ENCODE data around the gene BRAF.
"Not testable (repeated sequence)": the region's sequence is repeated elsewhere in the genome, so short reads cannot be mapped to it uniquely, and the experiment has no call there.

Gene BRAF

DNA sequence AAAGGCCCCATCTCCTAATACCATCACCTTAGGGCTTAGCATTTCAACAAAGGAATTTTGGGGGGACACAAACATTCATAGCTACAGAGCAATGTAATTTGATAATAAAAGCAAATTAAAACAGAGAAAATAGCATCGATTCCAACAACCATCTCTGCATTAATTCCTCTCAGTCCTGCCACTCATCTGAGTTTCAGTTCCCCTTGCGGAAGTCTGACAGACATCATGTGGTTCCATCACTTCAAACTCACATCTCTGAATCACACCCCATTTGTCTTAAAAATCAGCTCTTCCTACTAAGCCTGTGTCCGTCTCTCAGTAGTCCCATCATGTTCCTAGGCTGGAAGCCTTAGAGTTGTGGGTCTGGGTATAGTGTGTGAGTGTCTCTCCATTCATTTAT lies 248.4 kb downstream of the BRAF start:
- DNase-seq, result no peak

DNA sequence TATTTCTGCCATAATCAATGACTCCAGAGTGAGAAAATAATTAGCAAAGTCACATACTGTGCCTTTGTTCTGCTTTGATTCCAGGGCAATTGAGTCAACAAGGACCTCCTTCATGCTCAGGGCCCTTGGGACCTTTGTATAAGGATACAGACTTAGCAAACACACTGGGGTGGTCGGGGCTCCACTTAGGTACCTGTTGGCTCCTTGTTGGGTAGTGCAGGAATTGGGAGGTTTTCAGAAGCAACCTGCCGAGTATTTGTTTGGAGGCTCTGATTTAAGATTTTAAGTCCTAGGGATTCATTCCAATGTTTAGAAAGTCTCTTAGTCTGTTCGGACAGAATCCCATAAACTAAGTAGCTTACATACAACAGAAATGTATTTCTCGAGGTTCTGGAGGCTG lies 249.0 kb downstream of the BRAF start:
- DNase-seq, result no peak

DNA sequence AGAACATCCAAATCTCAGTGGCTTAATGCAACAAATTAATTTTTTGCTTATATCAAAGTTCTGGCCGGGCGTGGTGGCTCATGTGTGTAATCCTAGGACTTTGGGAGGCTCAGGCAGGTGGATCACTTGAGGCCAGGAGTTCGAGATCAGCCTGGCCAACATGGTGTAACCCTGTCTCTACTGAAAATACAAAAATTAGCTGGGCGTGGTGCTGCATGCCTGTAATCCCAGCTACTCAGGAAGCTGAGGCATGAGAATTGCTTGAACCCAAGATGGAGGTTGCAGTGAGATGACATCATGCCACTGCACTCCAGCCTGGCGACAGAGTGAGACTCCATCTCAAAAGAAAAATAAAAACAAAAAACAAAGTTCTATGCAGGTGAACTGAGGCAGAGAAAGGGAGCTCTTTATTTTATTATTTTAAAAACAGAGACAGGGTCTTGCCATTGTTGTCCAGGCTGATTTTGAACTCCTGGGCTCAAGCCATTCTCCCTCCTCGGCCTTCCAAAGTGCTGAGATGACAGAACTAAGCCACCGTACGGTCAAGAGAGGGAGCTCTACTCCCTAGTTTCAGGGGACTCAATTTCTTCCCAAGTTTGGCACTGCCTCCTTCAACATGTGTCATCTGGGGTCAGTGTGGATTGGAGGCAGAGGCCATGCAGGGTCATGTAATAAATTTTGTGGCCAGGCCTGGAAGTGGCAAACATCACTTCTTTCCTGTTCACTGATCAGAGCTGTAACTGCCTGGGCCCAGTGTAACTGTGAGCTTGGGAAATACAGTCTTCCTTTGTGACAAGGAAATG lies 249.6 kb downstream of the BRAF start:
- DNase-seq, result no peak

DNA sequence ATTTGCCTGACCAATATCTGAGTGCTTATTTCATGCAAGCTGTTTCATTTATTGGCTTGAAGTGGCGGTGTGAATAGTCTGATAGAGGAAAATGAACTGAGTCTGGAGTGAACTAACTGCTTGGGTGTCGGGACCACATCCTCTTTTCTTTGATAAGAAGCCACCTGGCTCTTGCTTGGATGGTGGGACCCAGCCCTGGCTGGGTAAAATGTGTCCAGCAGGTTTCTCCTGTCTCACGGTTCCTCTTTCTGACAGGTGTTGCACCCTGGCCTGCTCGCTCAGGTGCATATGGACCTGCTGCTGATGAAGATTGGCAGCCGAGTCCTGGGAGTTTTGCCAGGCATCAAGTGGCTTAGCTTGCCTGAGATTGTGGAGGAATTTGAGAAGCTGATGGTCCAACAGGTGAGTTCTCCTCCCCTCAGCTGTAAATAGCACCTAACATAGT lies 250.4 kb downstream of the BRAF start:
- DNase-seq, result no peak

DNA sequence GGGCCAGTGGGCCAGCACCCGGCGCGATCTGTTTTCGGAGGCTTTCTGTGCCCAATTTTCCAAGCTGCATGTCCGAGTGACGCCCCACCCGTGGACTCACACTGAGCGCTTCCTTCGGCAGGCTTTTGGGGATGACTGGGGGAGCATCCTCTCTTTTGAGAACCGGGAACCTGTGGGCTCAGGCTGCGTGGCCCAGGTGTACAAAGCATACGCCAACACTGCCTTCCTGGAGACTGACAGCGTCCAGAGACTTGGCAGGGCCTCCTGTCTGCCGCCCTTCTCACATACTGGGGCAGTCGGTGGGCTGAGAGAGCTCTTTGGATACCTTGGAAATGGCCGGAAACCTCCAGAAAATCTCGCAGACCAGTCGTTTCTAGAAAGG lies 251.0 kb downstream of the BRAF start:
- no peak for DNase-seq

DNA sequence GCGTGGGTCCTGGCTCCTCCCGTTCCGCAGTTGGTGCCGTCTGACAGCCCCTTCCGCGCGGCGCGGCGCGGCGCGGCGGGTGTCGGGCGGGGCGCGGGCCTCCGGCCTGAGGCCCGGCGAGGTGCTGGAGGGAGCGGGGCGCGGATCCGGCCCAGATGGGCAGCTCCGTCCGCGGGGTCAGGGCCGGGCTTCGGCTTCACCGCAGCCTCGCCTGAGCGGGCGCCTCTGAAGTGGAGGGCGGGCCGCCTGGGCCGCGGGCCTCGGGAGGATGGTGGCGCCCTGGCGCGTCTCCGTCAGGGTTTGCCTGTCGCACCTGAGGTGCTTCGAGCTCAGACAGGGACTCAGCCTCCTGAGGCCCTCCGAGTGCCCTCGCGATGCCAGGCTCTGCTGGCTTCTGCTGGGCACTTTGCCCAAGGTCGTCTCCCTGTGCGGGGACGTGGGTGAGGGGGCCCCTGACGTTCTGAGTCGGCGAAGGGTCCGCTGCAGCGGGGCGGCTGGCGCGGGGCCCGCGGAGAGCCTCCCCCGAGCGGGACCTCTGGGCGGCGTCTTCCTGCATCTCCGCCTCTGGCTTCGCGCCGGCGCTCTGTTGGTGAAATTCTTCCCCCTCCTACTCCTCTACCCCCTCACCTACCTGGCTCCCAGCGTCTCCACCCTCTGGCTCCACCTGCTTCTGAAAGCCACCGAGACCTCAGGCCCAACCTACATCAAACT lies 251.5 kb downstream of the BRAF start:
- DNase-seq, result peak; percentile 53

DNA sequence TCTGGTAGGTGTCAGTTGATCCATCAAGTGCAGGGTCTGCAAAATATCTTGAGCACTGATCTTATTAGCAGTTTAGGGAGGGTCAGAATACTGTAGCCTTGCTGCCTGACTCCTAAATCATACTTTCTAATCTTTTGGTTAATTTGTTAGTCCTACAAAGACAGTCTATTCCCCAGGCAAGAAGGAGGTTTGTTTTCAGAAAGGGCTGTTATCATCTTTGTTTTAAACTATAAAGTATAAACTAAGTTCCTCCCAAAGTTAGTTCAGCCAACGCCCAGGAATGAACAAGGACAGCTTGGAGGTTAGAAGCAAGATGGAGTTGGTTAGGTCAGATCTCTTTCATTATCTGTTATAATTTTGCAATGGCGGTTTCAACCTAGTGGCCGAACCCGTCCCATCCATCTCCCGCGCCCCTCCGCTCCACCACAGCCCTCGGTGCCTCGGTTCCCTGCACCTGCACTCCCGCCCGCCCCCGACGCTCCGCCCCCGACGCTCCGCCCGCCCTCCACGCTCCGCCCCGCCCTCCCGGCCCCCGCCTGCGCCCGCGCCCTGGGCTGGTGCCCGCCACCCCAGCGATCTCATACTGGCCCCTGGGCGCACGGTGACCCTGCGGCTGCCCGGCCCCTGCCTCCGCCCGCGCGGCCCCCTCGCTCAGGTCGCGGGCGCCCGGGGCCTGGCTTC lies 252.2 kb downstream of the BRAF start, which contains the start of gene ADCK2:
ADCK2 (plus strand) TSS at position 564 of the 681 bp plus-strand sequence. CDS start 386 bp downstream, outside the sequence.
- DNase-seq, result peak; percentile 43

DNA sequence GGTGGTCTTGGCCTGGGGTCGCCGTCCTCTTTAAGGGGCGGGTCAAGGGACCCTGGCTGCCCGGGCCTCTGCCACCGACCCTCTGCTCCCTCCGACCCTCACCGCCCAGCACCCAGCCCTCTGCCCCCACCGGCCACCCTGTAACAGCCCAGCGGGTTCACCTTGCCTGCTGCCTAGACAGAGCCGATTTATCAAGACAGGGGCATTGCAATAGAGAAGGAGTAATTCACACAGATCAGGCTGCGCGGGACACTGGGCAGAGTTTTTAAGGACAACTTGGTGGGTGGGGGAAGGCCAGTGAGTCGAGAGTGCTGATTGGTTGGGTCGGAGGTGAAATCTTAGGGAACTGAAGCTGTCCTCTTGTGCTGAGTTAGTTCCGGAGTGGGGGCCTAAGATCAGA lies 252.8 kb downstream of the BRAF start:
- no peak for DNase-seq

DNA sequence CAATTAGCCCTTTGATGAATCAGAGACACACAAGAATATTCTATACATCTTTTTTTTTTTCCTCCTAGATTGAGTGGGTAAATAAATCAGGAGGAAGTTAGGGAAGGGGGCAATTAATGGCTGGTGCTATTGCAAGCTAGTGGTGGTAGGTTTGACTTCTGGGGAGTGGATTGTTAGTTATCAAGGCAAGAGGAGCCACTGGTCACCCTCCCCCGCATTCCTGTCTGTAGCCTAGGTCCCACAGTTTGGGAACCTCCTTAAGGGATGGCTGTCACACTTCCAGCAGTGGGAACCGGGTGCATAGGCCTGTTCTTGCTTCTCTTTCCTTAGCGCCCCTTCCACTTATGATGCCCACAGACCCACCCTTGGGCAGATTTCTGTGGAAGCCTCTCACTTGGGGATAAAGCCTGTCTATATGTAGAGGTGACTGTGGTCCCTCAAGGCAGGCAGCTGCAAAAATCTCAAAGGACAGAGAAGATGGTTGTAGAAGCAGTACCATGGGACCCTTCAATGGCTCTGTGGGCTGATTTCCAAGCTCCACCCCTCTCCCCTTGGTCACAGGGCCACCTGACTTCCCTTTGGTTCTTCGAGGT lies 254.3 kb downstream of the BRAF start:
- no peak for DNase-seq

DNA sequence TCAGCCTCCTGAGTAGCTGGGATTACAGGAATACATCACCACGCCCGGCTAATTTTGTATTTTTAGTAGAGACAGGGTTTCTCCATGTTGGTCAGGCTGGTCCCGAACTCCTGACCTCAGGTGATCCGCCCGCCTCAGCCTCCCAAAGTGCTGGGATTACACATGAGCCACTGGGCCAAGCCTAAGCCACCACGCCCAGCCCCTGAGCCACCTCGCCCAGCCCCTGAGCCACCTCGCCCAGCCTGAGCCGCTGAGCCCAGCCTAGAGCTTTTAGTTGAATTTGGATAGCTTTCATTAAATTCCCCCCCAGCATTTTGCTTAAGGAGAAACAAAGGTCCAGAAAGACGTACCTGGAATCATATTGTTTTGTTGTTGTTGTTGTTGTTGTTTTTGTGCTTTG lies 254.9 kb downstream of the BRAF start:
- not testable (repeated sequence) for DNase-seq

DNA sequence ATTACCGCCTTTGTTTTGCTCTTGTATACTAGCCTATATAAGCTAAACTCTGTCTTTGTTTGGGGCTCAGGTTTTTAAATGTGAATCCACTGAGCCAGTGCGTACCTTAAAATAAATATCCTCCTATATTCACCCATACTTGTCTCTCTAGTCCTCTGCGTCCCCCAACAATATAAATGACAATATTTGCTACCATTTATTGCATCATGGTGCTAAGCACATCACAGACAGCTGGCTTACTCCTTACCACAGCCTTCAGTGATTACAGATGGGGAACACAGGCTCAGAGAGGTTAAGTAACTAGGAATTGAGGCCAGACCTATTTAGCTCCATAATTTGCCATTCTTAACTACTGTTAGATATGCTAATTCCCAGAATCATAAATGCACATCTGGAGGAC lies 255.4 kb downstream of the BRAF start:
- DNase-seq, result no peak

Data from CD4-positive, alpha-beta T cell treated with Interleukin-4 for 4 hours (primary cell).